HepG2 (cell line): Measurements from ENCODE around the gene BSN. TPM values are rescaled to one million over a fixed set of nuclear protein-coding genes. Genes with fewer than 3 reads are reported as not detected.

Experiments
- ATF1 ChIP-seq: IDR thresholded peaks from 2 replicates; pipeline ENCODE4 v1.6.1; 2016; ENCODE audit warnings: mild to moderate bottlenecking, control low read depth
- DR1 ChIP-seq: sonication (generic); formaldehyde crosslinking; IDR thresholded peaks from 2 replicates; pipeline ENCODE4 v1.8.0; 2021; ENCODE audit warnings: mild to moderate bottlenecking, missing genetic modification reagents, inconsistent platforms
- FOXA3 ChIP-seq: IDR thresholded peaks from 2 replicates; pipeline ENCODE4 v1.6.1; 2016; ENCODE audit warnings: missing genetic modification reagents, missing compliant biosample characterization
- FOXK2 ChIP-seq: fragments of 450-650 bp; IDR thresholded peaks from 2 replicates; pipeline ENCODE4 v1.6.1; 2016
- KLF11 ChIP-seq: IDR thresholded peaks from 2 replicates; pipeline ENCODE4 v1.6.1; 2016; ENCODE audit warnings: missing compliant biosample characterization
- RARG ChIP-seq: sonication (generic); formaldehyde crosslinking; IDR thresholded peaks from 2 replicates; pipeline ENCODE4 v1.4.0; 2020; ENCODE audit warnings: low read depth, mild to moderate bottlenecking, missing genetic modification reagents
- RBM22 ChIP-seq: fragments of 200-400 bp; formaldehyde crosslinking; optimal IDR thresholded peaks from 2 replicates; pipeline ENCODE3; 2017; ENCODE audit warnings: mild to moderate bottlenecking, low read length, moderate library complexity
- SP1 ChIP-seq, 2 experiments: fragments of 450-650 bp in 1 of 2; sonication (generic) in 1 of 2; formaldehyde crosslinking in 1 of 2; IDR thresholded peaks; 2 replicates each; pipeline versions ENCODE4 v1.4.0 to v1.6.1; 2016 to 2020; ENCODE audit warnings: missing genetic modification reagents in 1 of 2
- U2AF2 ChIP-seq: fragments of 200-400 bp; formaldehyde crosslinking; IDR thresholded peaks from 2 replicates; pipeline ENCODE4 v1.6.1; 2017; ENCODE audit warnings: low read depth, mild to moderate bottlenecking, low read length
- ZBTB8A ChIP-seq: sonication (generic); formaldehyde crosslinking; IDR thresholded peaks from 2 replicates; pipeline ENCODE4 v1.4.0; 2020; ENCODE audit warnings: mild to moderate bottlenecking, low read depth, missing genetic modification reagents, borderline replicate concordance
- ZC3H13 ChIP-seq: sonication (generic); formaldehyde crosslinking; IDR thresholded peaks from 2 replicates; pipeline ENCODE4 v1.8.1; 2023; ENCODE audit warnings: mild to moderate bottlenecking, missing genetic modification reagents, moderate library complexity
- ZNF101 ChIP-seq: sonication (generic); formaldehyde crosslinking; IDR thresholded peaks from 2 replicates; pipeline ENCODE4 v1.4.0; 2020; ENCODE audit warnings: mild to moderate bottlenecking, low read depth, missing genetic modification reagents, borderline replicate concordance
- ZNF441 ChIP-seq: sonication (generic); formaldehyde crosslinking; IDR thresholded peaks from 2 replicates; pipeline ENCODE4 v1.7.0; 2021; ENCODE audit warnings: missing genetic modification reagents, borderline replicate concordance
- ZNF749 ChIP-seq: sonication (generic); formaldehyde crosslinking; IDR thresholded peaks from 2 replicates; pipeline ENCODE4 v1.8.0; 2022; ENCODE audit warnings: mild to moderate bottlenecking, missing genetic modification reagents, moderate library complexity, borderline replicate concordance
- ZNF782 ChIP-seq: sonication (generic); formaldehyde crosslinking; IDR thresholded peaks from 2 replicates; pipeline ENCODE4 v1.4.0; 2020; ENCODE audit warnings: missing genetic modification reagents, mild to moderate bottlenecking, borderline replicate concordance
- ZSCAN30 ChIP-seq: sonication (generic); formaldehyde crosslinking; IDR thresholded peaks from 2 replicates; pipeline ENCODE4 v1.5.0; 2020; ENCODE audit warnings: mild to moderate bottlenecking, missing genetic modification reagents
- polyA plus RNA-seq, 8 experiments: library from polyadenylated mRNA; depleted of rRNA in 3 of 8; stranded (reverse) in 7 of 8; unstranded in 1 of 8; fragments of >200 nt; fragmentation: Illumina TruSeq in 4 of 8; extraction: Trizol in 4 of 8; gene quantifications; 2 replicates each; pipeline versions ENCODE4 v1.2.1 to v1.2.3, GENCODE V29; 2011 to 2016; ENCODE audit warnings: low read depth in 4 of 8, missing spikeins in 1 of 8, mixed read lengths in 1 of 8; ENCODE audit not compliant: insufficient read depth in 1 of 8
- total RNA-seq, 5 experiments: library from RNA; depleted of rRNA; stranded (reverse); fragments of >200 nt; fragmentation: Illumina TruSeq; extraction: Trizol; gene quantifications; 2 replicates each; pipeline ENCODE4 v1.2.3, GENCODE V29; 2016; ENCODE audit warnings: low read depth in 1 of 5
- TF ChIP-seq, protein P1 (sequence below), 2 experiments: sonication (generic) in 1 of 2; formaldehyde crosslinking in 1 of 2; IDR thresholded peaks; 2 replicates each; pipeline versions ENCODE4 v1.4.0 to v1.6.1; 2016 to 2020; ENCODE audit warnings: borderline replicate concordance in 1 of 2, low read depth in 1 of 2, mild to moderate bottlenecking in 1 of 2, missing genetic modification reagents in 1 of 2
- TF ChIP-seq, protein P2 (sequence below): sonication (generic); formaldehyde crosslinking; conservative IDR thresholded peaks from 2 replicates; pipeline ENCODE4 v1.8.1; 2023; ENCODE audit warnings: missing genetic modification reagents
- TF ChIP-seq, protein P3 (sequence below): sonication (generic); formaldehyde crosslinking; IDR thresholded peaks from 2 replicates; pipeline ENCODE4 v1.8.0; 2022; ENCODE audit warnings: missing genetic modification reagents, mild to moderate bottlenecking, borderline replicate concordance
- TF ChIP-seq, protein P4 (sequence below): sonication (generic); formaldehyde crosslinking; conservative IDR thresholded peaks from 2 replicates; pipeline ENCODE4 v1.8.0; 2022; ENCODE audit warnings: mild to moderate bottlenecking, moderate library complexity, missing genetic modification reagents

Gene BSN
- total and polyA plus RNA-seq, 2 of the 13 experiments (the other 11 are each of a cell fraction or from before 2014, with no cell fraction given): 0.42 to 0.86 TPM

DNA sequence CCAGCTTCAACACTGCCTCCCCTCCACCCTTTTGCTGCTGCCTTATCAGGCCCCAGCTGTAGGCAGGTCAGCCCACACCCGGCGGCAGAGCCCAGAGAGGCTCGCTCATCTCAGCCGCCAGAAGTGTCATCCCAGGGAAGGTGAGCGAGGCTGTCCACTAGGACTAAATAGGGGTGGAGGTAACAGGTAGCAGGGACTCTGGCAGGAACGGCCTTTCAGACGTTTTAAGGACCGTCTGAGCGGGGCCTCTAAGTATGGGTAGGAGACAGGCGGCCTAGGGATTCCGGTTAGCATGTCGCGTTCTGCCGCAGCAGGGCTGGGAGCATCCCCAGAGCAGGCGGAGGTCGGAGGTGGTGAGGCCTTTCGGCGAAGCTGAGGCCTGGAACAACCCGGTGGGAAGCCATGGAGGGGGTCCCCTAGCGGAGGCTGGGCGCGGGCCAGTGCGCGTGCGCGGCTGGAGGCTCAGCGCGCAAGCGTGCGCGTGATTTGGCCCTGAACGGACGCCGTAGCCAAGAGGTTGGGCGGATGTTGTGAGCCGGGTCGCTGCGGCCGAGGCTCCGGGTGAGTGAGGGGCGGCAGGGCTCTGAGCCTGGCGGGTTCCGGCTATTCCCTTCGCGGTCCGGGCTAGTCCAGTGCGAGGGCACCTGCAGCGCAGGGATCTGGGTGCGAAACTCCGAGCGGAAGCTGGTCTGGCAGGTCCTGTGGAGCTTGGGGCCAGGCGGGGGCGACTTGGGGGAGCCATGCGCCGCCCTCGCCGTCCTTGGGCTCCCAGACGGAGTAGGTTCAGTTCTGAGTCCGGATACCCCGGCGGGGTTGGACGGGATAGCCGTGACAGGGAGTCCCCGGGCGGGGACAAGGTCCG, 135.0 kb downstream of the BSN start, which contains the start of the genes MST1 and RNF123 (continued):
- TF ChIP-seq, protein P1, sequence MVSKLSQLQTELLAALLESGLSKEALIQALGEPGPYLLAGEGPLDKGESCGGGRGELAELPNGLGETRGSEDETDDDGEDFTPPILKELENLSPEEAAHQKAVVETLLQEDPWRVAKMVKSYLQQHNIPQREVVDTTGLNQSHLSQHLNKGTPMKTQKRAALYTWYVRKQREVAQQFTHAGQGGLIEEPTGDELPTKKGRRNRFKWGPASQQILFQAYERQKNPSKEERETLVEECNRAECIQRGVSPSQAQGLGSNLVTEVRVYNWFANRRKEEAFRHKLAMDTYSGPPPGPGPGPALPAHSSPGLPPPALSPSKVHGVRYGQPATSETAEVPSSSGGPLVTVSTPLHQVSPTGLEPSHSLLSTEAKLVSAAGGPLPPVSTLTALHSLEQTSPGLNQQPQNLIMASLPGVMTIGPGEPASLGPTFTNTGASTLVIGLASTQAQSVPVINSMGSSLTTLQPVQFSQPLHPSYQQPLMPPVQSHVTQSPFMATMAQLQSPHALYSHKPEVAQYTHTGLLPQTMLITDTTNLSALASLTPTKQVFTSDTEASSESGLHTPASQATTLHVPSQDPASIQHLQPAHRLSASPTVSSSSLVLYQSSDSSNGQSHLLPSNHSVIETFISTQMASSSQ (IDR thresholded peaks at IDR 0.05; ENCODE audit: low read depth): no peak
- TF ChIP-seq, protein P1 (CRISPR knock-in tag; IDR thresholded peaks at IDR 0.05; ENCODE audit: borderline replicate concordance): peak; percentile 77; the same call in 1 of the 2 replicates
- TF ChIP-seq, protein P2, sequence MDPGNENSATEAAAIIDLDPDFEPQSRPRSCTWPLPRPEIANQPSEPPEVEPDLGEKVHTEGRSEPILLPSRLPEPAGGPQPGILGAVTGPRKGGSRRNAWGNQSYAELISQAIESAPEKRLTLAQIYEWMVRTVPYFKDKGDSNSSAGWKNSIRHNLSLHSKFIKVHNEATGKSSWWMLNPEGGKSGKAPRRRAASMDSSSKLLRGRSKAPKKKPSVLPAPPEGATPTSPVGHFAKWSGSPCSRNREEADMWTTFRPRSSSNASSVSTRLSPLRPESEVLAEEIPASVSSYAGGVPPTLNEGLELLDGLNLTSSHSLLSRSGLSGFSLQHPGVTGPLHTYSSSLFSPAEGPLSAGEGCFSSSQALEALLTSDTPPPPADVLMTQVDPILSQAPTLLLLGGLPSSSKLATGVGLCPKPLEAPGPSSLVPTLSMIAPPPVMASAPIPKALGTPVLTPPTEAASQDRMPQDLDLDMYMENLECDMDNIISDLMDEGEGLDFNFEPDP (CRISPR knock-in tag): no peak
- TF ChIP-seq ZSCAN30 (CRISPR knock-in tag): no peak
- no peak for TF ChIP-seq ZC3H13 (CRISPR knock-in tag)
- no peak for TF ChIP-seq ZBTB8A (CRISPR knock-in tag)
- TF ChIP-seq, protein P3, sequence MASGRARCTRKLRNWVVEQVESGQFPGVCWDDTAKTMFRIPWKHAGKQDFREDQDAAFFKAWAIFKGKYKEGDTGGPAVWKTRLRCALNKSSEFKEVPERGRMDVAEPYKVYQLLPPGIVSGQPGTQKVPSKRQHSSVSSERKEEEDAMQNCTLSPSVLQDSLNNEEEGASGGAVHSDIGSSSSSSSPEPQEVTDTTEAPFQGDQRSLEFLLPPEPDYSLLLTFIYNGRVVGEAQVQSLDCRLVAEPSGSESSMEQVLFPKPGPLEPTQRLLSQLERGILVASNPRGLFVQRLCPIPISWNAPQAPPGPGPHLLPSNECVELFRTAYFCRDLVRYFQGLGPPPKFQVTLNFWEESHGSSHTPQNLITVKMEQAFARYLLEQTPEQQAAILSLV (CRISPR knock-in tag): peak; percentile 77; the same call in 1 of the 2 replicates
- no peak for TF ChIP-seq ZNF749 (CRISPR knock-in tag)
- peak; percentile 51; the same call in 1 of the 2 replicates for TF ChIP-seq FOXK2
- TF ChIP-seq RARG (CRISPR knock-in tag): no peak
- no peak for TF ChIP-seq ATF1
- TF ChIP-seq, protein P4, sequence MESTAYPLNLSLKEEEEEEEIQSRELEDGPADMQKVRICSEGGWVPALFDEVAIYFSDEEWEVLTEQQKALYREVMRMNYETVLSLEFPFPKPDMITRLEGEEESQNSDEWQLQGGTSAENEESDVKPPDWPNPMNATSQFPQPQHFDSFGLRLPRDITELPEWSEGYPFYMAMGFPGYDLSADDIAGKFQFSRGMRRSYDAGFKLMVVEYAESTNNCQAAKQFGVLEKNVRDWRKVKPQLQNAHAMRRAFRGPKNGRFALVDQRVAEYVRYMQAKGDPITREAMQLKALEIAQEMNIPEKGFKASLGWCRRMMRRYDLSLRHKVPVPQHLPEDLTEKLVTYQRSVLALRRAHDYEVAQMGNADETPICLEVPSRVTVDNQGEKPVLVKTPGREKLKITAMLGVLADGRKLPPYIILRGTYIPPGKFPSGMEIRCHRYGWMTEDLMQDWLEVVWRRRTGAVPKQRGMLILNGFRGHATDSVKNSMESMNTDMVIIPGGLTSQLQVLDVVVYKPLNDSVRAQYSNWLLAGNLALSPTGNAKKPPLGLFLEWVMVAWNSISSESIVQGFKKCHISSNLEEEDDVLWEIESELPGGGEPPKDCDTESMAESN (CRISPR knock-in tag): peak; percentile 95
- no peak; the same call in 1 of the 2 replicates for TF ChIP-seq ZNF441 (CRISPR knock-in tag)
- no peak for TF ChIP-seq U2AF2
- no peak for TF ChIP-seq ZNF101 (CRISPR knock-in tag)
- TF ChIP-seq DR1: peak; percentile 59; the same call in 1 of the 2 replicates
- peak; percentile 77; the same call in 1 of the 2 replicates for TF ChIP-seq KLF11 (CRISPR knock-in tag)
- no peak for TF ChIP-seq RBM22
- no peak for TF ChIP-seq SP1 (IDR thresholded peaks at IDR 0.05)
- TF ChIP-seq SP1 (CRISPR knock-in tag; IDR thresholded peaks at IDR 0.05): peak; percentile 52; the same call in 1 of the 2 replicates
- 0 out of 2 replicates have a peak, but pooled peaks have one; percentile 24 for TF ChIP-seq ZNF782
- TF ChIP-seq FOXA3 (CRISPR knock-in tag): peak; percentile 54
